NCI-H1105 treated with DMSO at 0.1 percent for 48 hours (cell line): ENCODE data around the gene CMIP.
"Not testable (repeated sequence)": the region's sequence is repeated elsewhere in the genome, so short reads cannot be mapped to it uniquely, and the experiment has no call there.

Source experiments
- DNase-seq: peaks from one replicate; lab custom pipeline; 2025; lab: John Stamatoyannopoulos, UW

CMIP gene

DNA sequence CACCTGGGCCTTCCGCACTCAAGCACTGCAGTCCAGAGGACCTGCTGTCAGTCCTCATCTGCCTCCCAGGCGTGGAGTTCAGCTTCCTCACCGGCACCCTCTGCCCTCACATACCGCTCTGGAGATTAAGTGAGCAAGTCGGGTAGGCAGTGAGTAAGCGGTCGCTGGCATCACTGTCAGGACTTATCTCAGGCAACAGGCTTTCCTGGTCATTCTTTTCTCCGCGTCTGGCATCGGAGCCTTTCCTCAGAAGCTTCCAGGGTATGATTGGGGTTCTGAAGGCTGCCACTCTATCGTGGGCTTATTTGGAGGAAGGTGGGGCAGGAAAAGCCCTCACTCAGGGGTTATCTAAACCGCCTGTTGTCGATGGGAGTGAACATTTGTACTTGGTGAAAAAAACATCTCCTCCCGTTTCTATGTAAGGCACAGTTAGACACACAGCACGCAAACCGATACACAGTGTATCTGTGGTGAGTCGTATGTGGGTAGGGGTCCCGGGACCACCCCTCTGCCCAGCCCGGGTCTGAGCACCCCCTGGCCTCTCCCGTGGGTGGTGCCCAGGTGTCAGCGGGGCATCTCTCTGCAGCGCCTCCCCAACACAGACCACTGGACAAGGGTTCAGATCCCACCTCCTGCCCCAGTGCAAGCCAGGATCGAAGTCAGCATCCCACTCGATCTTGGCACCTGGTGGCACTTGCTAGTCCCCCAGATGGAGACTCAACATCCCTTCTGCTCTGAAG is 242.0 kb downstream of the CMIP start:
- DNase-seq, result no peak

DNA sequence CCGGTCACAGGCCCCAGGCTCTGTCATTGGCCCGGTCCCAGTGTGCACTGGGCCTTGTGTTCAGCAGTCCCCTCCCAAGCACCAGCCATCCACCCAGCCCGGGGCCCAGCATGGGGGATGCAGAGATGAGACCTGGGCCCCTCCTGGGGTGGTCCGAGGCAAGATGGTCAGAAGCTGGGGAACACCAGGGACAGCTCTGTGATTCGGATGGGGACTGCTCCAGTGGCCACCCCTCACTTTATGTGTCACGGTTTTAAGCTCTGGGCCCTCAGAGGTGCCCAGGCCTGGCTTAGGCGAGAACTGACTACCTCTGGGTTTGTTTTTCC is 242.5 kb downstream of the CMIP start:
- DNase-seq, result no peak

DNA sequence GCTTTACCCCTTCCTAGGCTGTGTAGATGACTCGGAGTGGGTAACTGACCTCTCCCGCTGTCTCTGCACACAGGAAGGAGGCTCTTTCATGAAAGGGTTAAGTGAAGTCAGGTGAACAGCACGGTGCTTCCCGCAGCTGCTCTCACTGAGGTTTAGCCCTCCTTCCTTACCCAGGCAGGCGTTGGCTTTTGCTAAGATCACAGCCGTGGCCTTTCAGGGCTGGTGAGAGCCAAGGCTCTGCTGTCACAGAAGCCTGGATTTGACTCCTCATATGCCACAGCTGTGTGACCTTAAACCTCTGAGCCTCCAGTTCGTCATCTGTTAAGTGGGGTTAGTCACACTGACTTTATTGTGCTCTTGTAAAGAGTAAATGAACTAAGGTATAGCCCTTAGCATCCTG is 243.6 kb downstream of the CMIP start:
- no peak for DNase-seq

DNA sequence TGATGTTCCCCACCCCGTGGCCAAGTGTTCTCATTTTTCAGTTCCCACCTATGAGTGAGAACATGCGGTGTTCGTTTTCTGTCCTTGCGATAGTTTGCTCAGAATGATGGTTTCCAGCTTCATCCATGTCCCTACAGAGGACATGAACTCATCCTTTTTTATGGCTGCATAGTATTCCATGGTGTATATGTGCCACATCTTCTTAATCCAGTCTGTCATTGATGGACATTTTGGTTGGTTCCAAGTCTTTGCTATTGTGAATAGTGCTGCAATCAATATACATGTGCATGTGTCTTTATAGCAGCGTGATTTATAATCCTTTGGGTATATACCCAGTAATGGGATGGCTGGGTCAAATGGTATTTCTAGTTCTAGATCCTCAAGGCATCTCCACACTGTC is 244.2 kb downstream of the CMIP start:
- not testable (repeated sequence) for DNase-seq

DNA sequence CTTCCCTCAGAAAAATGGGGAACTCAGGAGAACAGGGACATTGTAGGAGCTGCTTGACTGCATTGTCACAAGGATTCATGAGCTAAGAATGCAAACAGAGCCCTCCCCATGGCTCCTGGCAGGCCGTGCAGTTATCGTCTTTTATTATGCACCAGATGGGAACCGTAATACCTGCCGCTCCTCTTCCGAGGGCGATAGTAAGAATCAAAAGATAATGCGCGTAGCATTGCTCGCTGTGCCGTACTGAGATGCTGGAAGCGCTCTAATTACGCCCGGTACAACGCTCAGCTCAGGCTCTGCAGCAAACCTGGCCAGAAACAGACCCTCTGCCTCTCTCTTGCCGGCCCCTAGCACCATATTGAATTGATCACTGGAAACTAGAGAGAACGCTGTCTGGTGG is 247.4 kb downstream of the CMIP start:
- DNase-seq, result no peak

DNA sequence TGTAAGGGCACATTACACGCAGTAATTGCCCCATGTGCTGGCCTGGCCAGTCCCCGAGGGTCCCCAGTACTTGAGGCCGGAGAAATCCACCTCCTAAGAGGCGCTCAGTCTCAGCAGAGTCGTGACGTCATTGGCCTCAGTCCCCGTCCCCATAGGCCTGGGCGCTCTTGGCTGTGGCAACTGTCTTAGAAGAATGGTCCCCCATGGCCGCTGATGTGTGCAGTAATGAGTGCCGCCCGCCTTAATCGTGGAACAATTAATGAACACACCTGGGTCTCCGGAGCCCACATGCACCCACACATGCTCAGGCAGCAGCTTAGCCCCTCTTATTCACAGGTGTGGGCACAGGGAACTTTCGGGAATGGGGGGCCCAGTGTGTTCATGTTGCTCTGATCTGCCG is 248.0 kb downstream of the CMIP start:
- no peak for DNase-seq

DNA sequence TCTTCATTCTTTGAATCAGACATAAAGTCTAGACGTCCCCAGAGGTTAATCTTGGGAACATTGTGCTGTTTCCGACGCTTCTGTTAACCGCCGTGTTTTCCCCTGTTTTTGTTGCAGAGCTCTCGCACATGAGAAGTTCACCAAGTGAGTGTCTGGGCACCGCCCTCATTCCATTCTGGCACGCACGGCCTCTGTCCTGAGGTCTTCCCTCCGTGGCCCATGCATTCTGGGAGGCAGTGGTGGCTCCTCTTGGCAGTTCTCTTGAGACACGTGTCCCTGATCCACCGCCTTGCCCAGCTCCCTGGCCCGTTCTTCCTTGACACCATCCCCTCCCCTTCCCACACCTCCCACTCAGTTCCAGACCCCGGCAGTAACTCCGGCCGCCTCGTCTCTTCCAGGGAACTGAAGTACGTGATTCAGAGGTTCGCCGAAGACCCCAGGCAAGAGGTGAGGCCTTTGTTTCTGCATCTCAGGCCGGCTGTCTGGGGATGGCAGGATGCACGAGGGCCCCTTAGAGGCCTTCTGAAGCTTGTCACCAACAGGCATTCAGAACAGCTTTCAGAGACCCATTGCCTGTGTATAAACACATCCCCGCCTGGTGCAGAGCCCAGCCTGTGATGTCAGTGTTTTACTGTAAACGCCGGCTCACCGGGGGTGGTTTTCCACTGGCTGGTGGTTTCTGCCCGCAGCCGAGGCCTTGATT is 248.6 kb downstream of the CMIP start:
- DNase-seq, result no peak

DNA sequence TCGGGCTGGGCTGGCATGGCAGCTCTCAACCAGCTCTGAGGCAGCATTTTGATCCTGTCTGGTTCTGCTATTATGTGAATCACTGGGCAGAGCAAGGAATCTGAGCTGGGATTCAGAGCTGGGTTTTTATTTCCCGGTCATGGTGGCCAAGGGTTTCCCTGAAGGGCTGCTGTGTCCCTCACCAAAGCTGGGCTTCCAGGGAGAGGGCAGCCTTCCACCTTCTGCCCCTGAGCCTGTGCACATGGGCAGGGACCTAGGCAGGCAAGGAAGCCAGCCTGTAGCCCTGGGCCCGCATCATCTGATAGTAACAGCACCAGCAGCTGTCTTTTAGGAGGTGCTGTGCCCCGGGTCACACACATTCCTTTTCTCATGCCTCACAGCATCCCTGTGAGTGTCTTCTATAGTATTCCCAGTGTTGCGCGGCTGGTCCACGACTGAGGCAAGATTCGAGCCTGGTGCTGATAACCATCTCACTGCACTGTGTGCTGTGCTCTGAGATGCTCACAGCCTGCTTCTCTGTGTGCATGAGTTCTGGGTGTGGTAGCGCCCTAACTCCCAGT is 249.2 kb downstream of the CMIP start:
- no peak for DNase-seq

DNA sequence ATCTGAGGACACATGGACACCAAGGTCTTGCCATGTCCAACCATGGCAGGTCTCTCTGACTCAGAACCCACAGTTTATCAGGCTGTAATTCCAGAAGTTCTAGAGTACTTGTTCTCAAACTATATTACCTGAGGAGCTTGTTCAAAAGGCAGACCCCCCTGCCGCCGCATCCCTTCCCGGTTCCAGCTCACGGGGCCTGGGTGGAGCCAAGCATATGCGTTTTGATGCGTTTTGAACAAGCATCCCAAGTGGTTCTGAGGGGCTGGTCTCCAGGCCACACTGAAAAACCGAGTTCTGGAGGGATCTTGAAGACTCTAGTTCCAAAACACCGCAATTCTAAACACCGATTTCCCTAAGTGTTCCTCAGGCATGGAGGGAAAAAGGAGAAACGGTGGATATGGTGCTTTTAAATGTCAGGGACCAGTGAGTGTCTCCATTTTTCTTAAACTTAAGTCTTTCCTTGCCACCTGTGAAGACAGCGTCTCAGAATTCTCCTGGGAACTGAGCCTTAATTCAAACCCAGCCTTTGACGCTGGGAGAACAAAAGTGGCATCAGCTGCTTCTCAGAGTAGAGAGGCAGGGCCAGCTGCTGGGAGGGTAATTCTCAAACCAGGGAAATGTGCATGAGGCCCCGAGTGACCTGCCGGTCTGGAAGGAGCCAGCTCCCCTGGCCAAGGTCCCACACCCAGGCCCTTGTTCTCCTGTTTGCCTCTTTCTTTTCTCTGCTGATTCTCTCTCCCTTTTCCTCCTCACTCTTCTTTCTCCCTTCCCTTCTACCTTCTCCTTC is 250.1 kb downstream of the CMIP start:
- no peak for DNase-seq

DNA sequence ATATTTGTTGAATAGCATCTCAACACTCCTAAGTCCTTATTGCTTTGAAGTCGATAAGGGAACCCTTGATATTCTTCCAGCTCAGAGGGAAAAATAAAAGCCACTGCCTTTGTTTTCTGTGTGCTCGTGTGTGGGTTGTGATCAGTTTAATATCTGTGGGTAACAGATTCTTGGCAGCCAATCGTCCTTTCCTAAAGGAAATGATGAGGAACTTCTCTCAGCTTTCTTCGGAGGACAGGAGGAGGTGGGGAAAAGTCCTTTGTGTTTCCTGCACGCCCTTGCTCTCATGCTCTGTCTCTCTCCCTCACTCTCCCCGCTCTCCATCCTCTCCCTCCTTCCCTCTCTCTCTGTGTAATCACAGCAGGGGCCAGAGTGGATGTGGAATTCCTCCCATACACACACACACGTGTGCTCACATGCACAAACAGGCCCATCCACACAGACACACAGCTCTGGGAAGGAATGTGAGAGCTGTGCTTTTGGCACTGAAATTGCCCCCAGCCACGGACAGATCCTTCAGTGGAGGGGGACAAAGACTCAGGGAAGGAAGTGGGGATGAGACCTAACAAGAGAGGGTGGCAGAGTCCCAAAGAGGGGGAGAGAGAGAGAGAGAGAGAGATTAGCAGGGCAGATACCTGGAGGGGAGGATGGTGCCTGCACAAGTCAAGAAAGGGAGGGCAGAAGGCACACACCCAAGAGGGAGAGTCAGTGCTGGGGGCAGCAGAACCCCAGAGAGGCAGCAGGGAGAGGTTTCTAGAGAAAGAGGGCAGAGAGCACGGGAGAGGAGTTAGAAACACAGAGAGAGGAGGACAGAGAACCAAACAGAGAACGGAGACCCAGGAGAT is 250.9 kb downstream of the CMIP start:
- DNase-seq, result no peak

DNA sequence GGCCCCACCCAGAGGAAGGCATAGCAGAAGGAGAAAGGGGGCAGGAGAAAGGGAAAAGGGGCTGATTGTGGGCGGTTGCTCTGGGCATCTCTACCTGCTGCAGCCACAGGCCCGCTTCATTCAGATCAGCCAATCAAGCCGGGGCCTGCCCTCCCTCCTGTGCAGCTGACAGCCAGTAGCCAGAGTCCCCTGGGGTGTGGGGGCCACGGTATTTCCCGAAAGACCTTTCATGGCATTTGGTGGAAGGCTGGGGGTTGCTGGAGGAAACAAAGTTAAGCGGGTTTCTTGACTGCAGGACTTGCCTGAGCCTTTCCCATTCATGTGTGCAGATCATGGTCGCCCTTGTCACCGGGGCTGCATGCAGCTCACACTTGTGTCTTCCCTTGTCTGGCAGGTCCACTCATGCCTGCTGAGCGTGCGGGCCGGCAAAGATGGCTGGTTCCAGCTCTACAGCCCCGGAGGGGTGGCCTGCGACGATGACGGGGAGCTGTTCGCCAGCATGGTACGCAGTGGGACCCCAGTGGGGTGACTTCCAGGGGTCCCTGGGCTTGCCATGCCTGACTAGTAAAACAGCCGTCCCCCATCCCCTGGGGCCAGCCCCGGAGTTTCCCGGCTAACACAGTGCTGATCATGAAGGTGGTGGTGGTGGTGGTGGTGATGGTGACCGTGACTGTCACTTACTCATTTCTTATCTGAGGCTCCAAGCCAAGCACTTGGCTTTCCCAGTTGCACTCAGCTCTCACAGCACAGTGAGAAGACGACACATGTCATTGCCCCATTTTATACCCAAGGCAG is 251.8 kb downstream of the CMIP start:
- no peak for DNase-seq

DNA sequence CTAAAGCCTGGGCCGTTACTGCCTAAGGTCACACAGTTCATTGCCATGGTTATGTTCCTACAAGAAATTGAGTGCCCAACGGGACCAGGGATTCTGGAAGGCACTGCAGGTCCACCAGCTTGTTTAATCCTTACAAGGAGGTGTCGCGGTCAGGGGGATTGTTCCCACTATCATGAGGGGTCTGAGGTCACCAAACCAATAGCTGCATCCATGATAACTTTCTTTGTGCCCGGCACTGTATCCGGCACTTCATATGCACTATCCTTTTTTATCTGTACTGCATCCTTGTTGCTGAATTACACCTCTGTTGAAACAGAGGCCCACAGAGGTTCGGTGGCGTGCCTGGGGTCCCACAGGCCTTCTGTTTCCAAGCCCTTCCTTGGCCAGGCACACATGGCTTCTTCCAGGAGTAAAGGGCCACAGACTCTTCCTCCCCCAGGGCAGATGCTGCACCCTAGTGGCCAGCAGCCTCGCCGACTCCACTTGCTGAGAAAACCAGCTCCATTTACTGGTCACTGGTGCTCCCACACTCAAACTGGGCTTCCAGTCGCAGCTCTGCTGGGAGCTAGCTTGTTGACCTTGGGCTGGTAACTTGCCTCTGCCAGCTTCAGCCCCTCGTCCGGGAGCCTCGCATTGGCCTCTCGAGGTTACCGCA is 252.5 kb downstream of the CMIP start:
- no peak for DNase-seq

DNA sequence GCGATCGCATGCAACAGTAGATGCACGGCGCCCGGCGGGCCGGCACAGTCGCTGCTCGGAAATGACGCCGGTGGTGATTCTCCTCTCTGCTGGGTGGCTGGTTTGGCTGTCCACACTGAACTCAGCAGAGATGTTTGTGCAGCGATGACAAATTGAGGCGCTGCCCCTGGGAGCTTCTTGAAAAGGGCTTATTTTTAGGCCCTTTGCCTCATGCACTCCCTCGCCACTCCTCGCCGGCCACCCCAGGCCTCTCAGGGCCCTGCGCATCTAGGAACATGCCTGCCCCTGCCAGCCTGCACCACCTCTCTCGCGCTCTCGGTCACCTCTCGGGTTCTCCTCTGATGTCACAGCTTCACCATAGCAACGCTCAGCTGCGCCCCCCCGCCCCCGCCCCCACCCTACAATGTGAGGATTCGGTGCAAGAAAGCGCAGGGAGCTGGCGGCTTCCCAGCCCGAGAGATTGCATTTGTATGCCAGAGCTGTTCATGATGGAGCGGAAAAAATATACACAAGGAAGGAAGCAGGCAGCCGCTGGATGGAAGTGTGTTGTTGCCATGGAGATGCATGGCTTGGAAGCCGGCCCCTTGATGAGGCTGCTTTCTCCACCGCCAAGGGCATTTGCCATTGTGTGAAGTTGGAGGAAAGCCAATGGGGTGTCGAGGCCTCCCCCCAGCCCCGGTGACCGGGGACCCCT is 253.2 kb downstream of the CMIP start:
- no peak for DNase-seq

DNA sequence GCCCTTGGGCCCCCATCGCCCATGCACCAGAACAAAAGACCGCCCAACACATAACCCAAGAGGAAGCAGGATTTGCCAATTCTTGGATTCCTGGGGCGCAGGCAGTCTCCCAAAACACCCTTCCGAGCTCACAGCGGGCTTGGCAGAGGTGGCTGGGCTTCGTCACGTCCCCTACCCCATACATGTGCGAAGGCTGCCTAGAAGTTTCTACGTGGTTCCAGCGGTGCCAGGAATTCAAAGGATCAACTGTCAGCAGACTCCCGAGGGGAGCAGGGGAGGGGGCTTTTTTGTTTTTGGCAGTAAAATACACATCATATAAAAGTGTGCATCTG is 253.7 kb downstream of the CMIP start:
- no peak for DNase-seq

DNA sequence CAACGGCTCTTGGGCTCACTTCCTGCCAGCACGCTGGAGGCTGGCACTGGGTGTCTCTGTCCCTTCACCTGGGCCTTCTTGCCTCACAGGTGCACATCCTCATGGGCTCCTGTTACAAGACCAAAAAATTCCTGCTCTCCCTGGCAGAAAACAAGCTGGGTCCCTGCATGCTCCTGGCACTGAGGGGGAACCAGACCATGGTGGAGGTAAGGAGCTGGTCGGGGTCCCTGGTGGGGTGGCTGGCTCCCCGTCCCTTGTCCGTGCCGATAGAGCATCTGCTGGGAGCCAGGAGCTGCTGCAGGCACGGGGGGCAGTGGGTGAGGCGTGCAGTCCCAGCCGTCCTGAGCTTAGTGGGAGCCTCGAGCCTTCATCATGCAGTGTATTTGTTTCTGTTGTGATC is 255.0 kb downstream of the CMIP start:
- DNase-seq, result no peak

DNA sequence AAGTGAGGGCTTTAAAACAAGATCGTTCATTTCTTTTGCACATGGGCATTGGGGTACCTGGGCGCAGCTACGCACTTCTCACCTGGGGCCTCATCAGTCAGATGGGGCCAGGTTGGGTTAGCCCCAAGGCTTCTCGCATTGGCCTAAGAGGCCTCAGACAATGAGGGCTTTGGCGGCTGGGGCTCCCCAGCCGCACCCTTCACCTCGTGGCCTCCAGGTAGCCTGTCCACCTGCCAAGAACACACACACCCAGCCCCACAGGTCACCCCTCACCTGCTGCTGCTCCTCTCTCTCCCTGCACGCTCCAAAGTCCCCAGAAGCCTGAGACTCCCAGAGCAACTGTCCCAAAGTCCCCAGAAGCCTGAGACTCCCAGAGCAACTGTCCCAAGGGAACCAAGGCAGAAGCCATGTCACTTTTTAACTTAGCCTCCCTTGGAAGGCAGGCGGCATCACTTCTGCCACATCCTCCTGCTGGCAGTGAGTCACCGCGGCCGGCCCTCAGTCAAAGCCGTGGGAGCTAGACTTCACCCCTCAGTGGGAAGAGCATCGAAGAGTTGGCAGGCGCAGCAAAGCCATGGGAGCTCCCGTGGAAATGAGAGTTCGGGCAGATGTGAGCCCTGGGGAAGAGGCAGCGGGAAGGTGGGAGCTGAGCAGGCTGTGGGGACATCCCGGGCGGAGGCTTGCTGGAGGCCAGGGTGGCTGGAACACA is 255.6 kb downstream of the CMIP start:
- no peak for DNase-seq

DNA sequence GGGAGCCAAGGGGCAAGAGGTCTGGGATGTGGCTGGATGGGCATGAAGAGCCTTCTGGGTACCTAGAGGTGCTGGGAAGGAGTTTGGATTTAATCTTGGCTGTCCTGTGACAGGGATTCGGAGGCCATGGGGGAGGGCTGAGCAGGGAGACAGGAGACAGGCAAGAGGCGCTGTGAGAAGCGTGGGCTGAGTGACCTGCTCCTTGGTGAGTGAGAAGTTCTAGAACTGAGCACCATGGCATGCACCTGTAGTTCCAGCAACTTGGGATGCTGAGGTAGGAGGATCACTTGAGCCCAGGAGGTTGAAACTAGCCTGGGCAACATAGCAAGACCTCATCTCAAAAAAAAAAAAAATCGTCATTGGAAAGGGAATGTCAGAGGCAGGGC is 256.2 kb downstream of the CMIP start:
- DNase-seq, result no peak

DNA sequence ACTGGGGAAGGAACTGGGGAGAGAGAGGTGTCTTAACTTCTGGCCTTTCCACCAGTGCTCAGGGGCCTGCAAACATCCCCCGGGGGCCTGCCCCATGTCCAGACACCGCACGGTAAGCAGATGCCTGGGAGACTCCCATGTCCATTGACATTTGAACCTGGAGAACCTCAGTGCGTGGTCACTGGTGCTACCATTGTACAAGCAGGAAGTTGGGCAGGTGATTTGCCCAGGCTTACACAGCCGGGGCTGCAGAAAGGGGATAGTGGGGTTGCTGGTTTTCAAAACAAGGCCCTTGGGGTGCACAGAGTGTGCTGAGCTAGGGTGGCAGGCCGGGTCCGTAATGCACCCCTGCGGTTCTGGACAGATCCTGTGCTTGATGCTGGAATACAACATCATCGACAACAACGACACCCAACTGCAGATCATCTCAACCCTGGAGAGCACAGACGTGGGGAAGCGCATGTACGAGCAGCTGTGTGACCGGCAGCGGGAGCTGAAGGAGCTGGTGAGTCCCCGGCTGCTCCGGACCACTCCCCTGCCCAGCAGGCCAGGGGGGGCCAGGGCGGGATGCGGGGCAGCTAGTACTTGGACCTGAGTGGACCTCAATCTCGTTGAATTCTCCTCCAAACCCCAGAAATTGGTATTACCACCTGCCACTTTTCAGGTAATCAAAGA is 256.8 kb downstream of the CMIP start:
- DNase-seq, result no peak

DNA sequence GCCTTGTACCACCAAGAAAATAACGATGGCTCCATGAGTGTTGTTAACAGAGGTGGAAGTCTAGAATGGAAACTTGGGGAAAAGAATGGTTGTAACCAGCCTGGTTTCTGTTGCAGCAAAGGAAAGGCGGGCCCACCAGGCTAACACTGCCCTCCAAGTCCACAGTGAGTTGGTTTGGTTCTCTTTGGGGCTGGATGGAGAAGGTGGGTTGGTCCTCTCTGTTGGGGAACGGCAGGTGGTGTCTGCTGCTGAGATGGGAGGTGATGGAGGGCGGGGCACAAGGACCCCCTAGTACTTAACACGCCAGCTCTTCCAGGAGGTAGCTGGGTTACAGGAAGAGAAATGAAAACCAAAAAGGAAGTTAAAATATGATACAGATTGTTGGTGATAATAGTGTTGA is 257.9 kb downstream of the CMIP start:
- no peak for DNase-seq
